ENCODE results near the gene AMN. TPM values are rescaled to one million over a fixed set of nuclear protein-coding genes. Genes with fewer than 3 reads are reported as not detected.

AMN gene
- polyA plus RNA-seq, 1 donor from 2014 or later: 0.15 TPM

DNA sequence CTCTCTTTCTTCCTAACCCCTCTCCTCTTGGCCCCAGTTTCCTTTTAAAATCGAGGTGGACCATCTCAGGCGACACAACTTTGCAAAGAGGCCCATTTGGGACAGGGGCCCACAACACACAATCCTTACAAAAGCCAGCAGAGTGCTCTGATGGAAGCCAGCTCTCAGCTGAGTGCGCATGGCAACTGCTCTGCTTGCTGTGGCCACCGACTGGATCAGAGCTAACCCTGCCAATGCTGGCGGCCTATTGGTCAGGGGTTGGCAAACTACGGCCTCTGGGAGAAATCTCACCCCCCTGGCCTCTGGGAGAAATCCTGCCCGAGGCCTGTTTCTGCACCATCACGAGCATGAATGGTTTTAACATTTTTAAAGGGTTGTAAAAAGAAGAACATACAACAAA, 55.0 kb downstream of the AMN start:
- H3K9me3 ChIP-seq (ENCODE audit: low read length): no peaks in the 10 kb centered on the region
- no peak overlapping the region for H2AFZ ChIP-seq (ENCODE audit: low read depth, low read length)
- no peak overlapping the region for H3K27ac ChIP-seq (ENCODE audit: low read length)
- H3K9me2 ChIP-seq (ENCODE audit: insufficient read depth, low read length): no peaks in the 10 kb centered on the region
- H3K4me2 ChIP-seq (ENCODE audit: low read length): no peak overlapping the region
- no peaks in the 10 kb centered on the region for H3K27me3 ChIP-seq (ENCODE audit: insufficient read depth, low read depth, low read length)
- H4K20me1 ChIP-seq (ENCODE audit: insufficient read depth): no peaks in the 10 kb centered on the region
- H3K9ac ChIP-seq (ENCODE audit: low read length): no peak overlapping the region
- no peaks in the 10 kb centered on the region for H3K79me2 ChIP-seq (replicated peaks; ENCODE audit: insufficient read depth, low read length)
- H3F3A ChIP-seq (ENCODE audit: insufficient read depth, low read length, poor library complexity, severe bottlenecking): no peaks in the 10 kb centered on the region
- peaks cover 5% of the 10 kb centered on the region for H3K36me3 ChIP-seq (ENCODE audit: insufficient read depth, low read length)
- H3K4me3 ChIP-seq (ENCODE audit: low read length): no peak overlapping the region
- TF ChIP-seq, protein P1, sequence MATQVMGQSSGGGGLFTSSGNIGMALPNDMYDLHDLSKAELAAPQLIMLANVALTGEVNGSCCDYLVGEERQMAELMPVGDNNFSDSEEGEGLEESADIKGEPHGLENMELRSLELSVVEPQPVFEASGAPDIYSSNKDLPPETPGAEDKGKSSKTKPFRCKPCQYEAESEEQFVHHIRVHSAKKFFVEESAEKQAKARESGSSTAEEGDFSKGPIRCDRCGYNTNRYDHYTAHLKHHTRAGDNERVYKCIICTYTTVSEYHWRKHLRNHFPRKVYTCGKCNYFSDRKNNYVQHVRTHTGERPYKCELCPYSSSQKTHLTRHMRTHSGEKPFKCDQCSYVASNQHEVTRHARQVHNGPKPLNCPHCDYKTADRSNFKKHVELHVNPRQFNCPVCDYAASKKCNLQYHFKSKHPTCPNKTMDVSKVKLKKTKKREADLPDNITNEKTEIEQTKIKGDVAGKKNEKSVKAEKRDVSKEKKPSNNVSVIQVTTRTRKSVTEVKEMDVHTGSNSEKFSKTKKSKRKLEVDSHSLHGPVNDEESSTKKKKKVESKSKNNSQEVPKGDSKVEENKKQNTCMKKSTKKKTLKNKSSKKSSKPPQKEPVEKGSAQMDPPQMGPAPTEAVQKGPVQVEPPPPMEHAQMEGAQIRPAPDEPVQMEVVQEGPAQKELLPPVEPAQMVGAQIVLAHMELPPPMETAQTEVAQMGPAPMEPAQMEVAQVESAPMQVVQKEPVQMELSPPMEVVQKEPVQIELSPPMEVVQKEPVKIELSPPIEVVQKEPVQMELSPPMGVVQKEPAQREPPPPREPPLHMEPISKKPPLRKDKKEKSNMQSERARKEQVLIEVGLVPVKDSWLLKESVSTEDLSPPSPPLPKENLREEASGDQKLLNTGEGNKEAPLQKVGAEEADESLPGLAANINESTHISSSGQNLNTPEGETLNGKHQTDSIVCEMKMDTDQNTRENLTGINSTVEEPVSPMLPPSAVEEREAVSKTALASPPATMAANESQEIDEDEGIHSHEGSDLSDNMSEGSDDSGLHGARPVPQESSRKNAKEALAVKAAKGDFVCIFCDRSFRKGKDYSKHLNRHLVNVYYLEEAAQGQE (IDR thresholded peaks at IDR 0.05; ENCODE audit: borderline replicate concordance): no peak
- TF ChIP-seq RAD21 (conservative IDR thresholded peaks at IDR 0.05) (no peak), EP300 (conservative IDR thresholded peaks at IDR 0.05; ENCODE audit: poor library complexity, severe bottlenecking) (no peak), MXI1 (conservative IDR thresholded peaks at IDR 0.05; ENCODE audit: poor library complexity, severe bottlenecking) (no peak), CTCF (IDR thresholded peaks at IDR 0.05; ENCODE audit: poor library complexity, severe bottlenecking) (no peak), EZH2 (IDR thresholded peaks at IDR 0.05; ENCODE audit: borderline replicate concordance, insufficient read depth, low read length, poor library complexity, severe bottlenecking) (no peak), POLR2AphosphoS5 (IDR thresholded peaks at IDR 0.05) (no peak), TAF1 (IDR thresholded peaks at IDR 0.05; ENCODE audit: low read depth) (no peak), SMC3 (conservative IDR thresholded peaks at IDR 0.05; ENCODE audit: poor library complexity) (no peak)

DNA sequence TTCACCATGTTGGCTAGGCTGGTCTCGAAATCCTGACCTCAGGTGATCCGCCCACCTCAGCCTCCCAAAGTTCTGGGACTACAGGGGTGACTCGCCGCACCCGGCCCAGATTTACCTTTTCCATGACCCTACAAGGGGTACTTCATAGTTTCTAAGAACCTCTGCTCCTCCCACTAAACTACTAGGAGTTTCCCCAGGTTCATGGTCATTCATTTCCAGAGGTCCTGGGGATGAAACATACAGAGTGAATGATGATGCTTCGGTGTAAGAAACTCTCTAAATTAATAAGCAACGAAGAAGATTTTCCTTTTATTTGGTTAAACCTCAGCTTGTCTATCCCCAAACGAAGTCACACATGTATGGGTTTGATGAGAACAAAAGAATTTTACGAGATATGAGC, 56.9 kb downstream of the AMN start:
- Histone ChIP-seq H3K9me3 (ENCODE audit: low read length) (no peaks in the 10 kb centered on the region), H3K36me3 (ENCODE audit: insufficient read depth, low read length) (peaks cover 5% of the 10 kb centered on the region), H3K9ac (ENCODE audit: low read length) (no peak overlapping the region), H3K79me2 (replicated peaks; ENCODE audit: insufficient read depth, low read length) (no peaks in the 10 kb centered on the region), H3K4me3 (ENCODE audit: low read length) (no peak overlapping the region), H4K20me1 (ENCODE audit: insufficient read depth) (no peaks in the 10 kb centered on the region), H2AFZ (ENCODE audit: low read depth, low read length) (no peak overlapping the region), H3K9me2 (ENCODE audit: insufficient read depth, low read length) (no peaks in the 10 kb centered on the region), H3K4me2 (ENCODE audit: low read length) (no peak overlapping the region), H3F3A (ENCODE audit: insufficient read depth, low read length, poor library complexity, severe bottlenecking) (no peaks in the 10 kb centered on the region), H3K27me3 (ENCODE audit: insufficient read depth, low read depth, low read length) (no peaks in the 10 kb centered on the region), H3K27ac (ENCODE audit: low read length) (no peak overlapping the region)
- no peak for TF ChIP-seq TAF1 (IDR thresholded peaks at IDR 0.05; ENCODE audit: low read depth)
- no peak for TF ChIP-seq SMC3 (conservative IDR thresholded peaks at IDR 0.05; ENCODE audit: poor library complexity)
- TF ChIP-seq RAD21 (conservative IDR thresholded peaks at IDR 0.05): no peak
- TF ChIP-seq EP300 (conservative IDR thresholded peaks at IDR 0.05; ENCODE audit: poor library complexity, severe bottlenecking): no peak
- TF ChIP-seq POLR2AphosphoS5 (IDR thresholded peaks at IDR 0.05): no peak
- no peak for TF ChIP-seq EZH2 (IDR thresholded peaks at IDR 0.05; ENCODE audit: borderline replicate concordance, insufficient read depth, low read length, poor library complexity, severe bottlenecking)
